ENCODE results near the gene TAMM41.

Gene TAMM41

GRCh38 chr3:11829416-11829815, 17.3 kb downstream of the TAMM41 start:
- ChIA-PET CTCF (interaction anchor here (0.6 kb wide), 1 partner anchor 26 kb away, joined by 3 read pairs; no protein-coding TSS in a partner anchor), POLR2A (no interaction called here)
- H3K27ac ChIP-seq (ENCODE audit: extremely low read depth, low read depth, low read length): no peak overlapping the region
- H3K4me1 ChIP-seq (ENCODE audit: control insufficient read depth, insufficient read depth, low read length): no peaks in the 10 kb centered on the region
- TF ChIP-seq, protein P1, sequence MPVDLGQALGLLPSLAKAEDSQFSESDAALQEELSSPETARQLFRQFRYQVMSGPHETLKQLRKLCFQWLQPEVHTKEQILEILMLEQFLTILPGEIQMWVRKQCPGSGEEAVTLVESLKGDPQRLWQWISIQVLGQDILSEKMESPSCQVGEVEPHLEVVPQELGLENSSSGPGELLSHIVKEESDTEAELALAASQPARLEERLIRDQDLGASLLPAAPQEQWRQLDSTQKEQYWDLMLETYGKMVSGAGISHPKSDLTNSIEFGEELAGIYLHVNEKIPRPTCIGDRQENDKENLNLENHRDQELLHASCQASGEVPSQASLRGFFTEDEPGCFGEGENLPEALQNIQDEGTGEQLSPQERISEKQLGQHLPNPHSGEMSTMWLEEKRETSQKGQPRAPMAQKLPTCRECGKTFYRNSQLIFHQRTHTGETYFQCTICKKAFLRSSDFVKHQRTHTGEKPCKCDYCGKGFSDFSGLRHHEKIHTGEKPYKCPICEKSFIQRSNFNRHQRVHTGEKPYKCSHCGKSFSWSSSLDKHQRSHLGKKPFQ (tag by site-specific recombination; IDR thresholded peaks at IDR 0.05): no peak
- TF ChIP-seq ZNF211 (tag by site-specific recombination; IDR thresholded peaks at IDR 0.05; ENCODE audit: low read depth): no peak
- no peak for TF ChIP-seq ZNF529 (tag by site-specific recombination; IDR thresholded peaks at IDR 0.05; ENCODE audit: insufficient replicate concordance)
- no peak for TF ChIP-seq ZSCAN18 (tag by site-specific recombination; IDR thresholded peaks at IDR 0.05)
- TF ChIP-seq ZNF585B (tag by site-specific recombination; IDR thresholded peaks at IDR 0.05): no peak
- TF ChIP-seq HOXD13 (CRISPR knock-in tag; IDR thresholded peaks at IDR 0.05; ENCODE audit: borderline replicate concordance): no peak
- TF ChIP-seq KLF1 (tag by site-specific recombination; IDR thresholded peaks at IDR 0.05): no peak
- TF ChIP-seq REPIN1 (tag by site-specific recombination; IDR thresholded peaks at IDR 0.05; ENCODE audit: low read depth): no peak
- TF ChIP-seq ZNF366 (tag by site-specific recombination; conservative IDR thresholded peaks at IDR 0.05): no peak
- TF ChIP-seq SCRT1 (tag by site-specific recombination; IDR thresholded peaks at IDR 0.05; ENCODE audit: borderline replicate concordance): no peak
- no peak for TF ChIP-seq MZF1 (tag by site-specific recombination; IDR thresholded peaks at IDR 0.05; ENCODE audit: borderline replicate concordance)
- TF ChIP-seq ZBTB20 (tag by site-specific recombination; IDR thresholded peaks at IDR 0.05): no peak
- TF ChIP-seq ZNF302 (tag by site-specific recombination; IDR thresholded peaks at IDR 0.05; ENCODE audit: low read depth): no peak
- TF ChIP-seq ZNF335 (tag by site-specific recombination; conservative IDR thresholded peaks at IDR 0.05): no peak
- no peaks in the 10 kb centered on the region for H3K9me3 ChIP-seq (ENCODE audit: control insufficient read depth, insufficient read depth, low read depth, low read length)
- peaks cover 45 to 85% of the 10 kb centered on the region in 2 experiments for H3K36me3 ChIP-seq (ENCODE audit: control insufficient read depth in 2 of 2, insufficient read depth in 1 of 2, low read length in 2 of 2)
- no peak overlapping the region for H3K4me3 ChIP-seq (ENCODE audit: low read depth, low read length)

DNA sequence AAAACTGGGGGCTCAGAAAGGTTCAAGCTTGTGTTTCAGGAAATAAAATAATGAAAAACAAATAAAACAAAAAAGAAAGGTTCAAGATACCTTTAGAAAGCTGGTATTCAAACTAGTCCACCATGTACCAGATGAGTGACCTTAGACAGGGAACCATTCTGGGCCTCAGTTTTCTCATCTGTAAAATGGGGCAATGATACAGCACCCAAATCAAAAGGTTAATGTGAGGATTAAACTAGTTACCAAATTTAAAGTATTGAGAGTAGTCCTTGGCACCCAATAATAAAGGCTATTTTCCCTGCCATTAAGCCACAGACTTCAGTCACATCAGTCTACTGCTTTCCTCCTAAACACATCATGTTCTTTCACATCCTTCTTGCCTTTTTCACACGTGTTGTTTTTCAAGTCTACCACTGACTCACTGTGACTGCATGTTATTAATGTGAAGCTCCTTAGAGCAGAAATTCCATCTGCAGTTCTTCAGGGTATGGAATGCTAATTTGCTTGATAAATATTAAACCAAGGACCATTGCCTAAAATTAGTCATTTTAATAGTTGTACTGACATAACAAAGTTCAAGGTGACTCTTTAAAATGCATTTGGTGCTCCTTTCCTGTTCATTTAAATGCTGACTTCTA, 19.9 kb downstream of the TAMM41 start:
- H3K9me3 ChIP-seq (ENCODE audit: control insufficient read depth, insufficient read depth, low read depth, low read length): no peaks in the 10 kb centered on the region
- H3K4me3 ChIP-seq (ENCODE audit: low read depth, low read length): no peak overlapping the region
- ChIA-PET POLR2A (interaction anchor here (0.6 kb wide), 2 partner anchors 19 to 196 kb away, joined by 3 read pairs; no protein-coding TSS in a partner anchor), CTCF (interaction anchor here (0.5 to 1.1 kb wide), 4 partner anchors 55 to 555 kb away, joined by 3 to 5 read pairs (median 4); no protein-coding TSS in a partner anchor)
- H3K4me1 ChIP-seq (ENCODE audit: control insufficient read depth, insufficient read depth, low read length): no peaks in the 10 kb centered on the region
- no peak overlapping the region for H3K27ac ChIP-seq (ENCODE audit: extremely low read depth, low read depth, low read length)
- TF ChIP-seq ZNF335 (tag by site-specific recombination; conservative IDR thresholded peaks at IDR 0.05) (no peak), SP7 (tag by site-specific recombination; IDR thresholded peaks at IDR 0.05) (no peak), ZNF423 (tag by site-specific recombination; IDR thresholded peaks at IDR 0.05) (no peak), ZNF132 (tag by site-specific recombination; IDR thresholded peaks at IDR 0.05; ENCODE audit: borderline replicate concordance) (no peak), ZXDB (tag by site-specific recombination; IDR thresholded peaks at IDR 0.05) (no peak), REPIN1 (tag by site-specific recombination; IDR thresholded peaks at IDR 0.05; ENCODE audit: low read depth) (no peak), ZNF529 (tag by site-specific recombination; IDR thresholded peaks at IDR 0.05; ENCODE audit: insufficient replicate concordance) (no peak), ZNF366 (tag by site-specific recombination; conservative IDR thresholded peaks at IDR 0.05) (no peak), MZF1 (tag by site-specific recombination; IDR thresholded peaks at IDR 0.05; ENCODE audit: borderline replicate concordance) (no peak), ZNF10 (tag by site-specific recombination; IDR thresholded peaks at IDR 0.05) (no peak), YY1 (tag by site-specific recombination; IDR thresholded peaks at IDR 0.05) (no peak), ZFP37 (tag by site-specific recombination; IDR thresholded peaks at IDR 0.05) (no peak), ZNF76 (tag by site-specific recombination; IDR thresholded peaks at IDR 0.05; ENCODE audit: borderline replicate concordance, low read depth) (no peak), ZNF248 (tag by site-specific recombination; IDR thresholded peaks at IDR 0.05) (no peak), ZNF623 (tag by site-specific recombination; IDR thresholded peaks at IDR 0.05) (no peak), ZNF639 (tag by site-specific recombination; IDR thresholded peaks at IDR 0.05) (no peak), ZFHX2 (tag by site-specific recombination; conservative IDR thresholded peaks at IDR 0.05) (no peak)
- TF ChIP-seq, protein P2, sequence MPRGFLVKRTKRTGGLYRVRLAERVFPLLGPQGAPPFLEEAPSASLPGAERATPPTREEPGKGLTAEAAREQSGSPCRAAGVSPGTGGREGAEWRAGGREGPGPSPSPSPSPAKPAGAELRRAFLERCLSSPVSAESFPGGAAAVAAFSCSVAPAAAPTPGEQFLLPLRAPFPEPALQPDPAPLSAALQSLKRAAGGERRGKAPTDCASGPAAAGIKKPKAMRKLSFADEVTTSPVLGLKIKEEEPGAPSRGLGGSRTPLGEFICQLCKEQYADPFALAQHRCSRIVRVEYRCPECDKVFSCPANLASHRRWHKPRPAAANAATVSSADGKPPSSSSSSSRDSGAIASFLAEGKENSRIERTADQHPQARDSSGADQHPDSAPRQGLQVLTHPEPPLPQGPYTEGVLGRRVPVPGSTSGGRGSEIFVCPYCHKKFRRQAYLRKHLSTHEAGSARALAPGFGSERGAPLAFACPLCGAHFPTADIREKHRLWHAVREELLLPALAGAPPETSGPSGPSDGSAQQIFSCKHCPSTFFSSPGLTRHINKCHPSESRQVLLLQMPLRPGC (tag by site-specific recombination; IDR thresholded peaks at IDR 0.05): no peak
- peaks cover 41 to 79% of the 10 kb centered on the region in 2 experiments for H3K36me3 ChIP-seq (ENCODE audit: control insufficient read depth in 2 of 2, insufficient read depth in 1 of 2, low read length in 2 of 2)

Measured in HEK293 (cell line).